G401.6 (cell line): ENCODE data around the gene RIPOR3.
A peak's percentile ranks its signal among the peaks of the same experiment; 100 is the strongest.
"Not testable (repeated sequence)": the region's sequence is repeated elsewhere in the genome, so short reads cannot be mapped to it uniquely, and the experiment has no call there.

Experiments used
- FAIRE-seq: peaks from 2 replicates; lab custom pipeline; 2012; peaks lifted over from hg19 to GRCh38; lab: Jason Lieb, UNC

RIPOR3 gene

DNA sequence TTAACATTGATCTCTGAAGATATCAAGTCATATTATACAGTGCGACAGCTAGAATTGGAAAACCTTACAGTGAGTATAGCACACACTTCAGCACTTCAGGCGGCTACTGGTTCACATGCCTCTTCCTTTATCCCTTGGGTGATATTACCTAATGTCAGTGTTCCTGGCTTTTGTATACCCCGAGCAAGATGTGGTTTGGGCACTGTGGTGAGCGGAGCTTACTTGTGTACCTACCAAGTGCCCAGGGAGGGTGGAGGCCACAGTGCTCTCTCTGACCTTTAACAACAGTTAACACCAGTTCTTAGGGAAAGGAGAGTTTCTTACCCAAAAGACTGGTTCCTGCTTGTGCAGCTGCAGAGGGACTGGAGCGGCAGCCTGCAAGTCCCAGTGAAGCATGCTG lies 116.8 kb downstream of the RIPOR3 start:
- FAIRE-seq: no peak

GRCh38 chr20:50574108-50574507 lies 117.2 kb downstream of the RIPOR3 start:
- no peak for FAIRE-seq

GRCh38 chr20:50572938-50573777 lies 118.2 kb downstream of the RIPOR3 start:
- FAIRE-seq: no peak

DNA sequence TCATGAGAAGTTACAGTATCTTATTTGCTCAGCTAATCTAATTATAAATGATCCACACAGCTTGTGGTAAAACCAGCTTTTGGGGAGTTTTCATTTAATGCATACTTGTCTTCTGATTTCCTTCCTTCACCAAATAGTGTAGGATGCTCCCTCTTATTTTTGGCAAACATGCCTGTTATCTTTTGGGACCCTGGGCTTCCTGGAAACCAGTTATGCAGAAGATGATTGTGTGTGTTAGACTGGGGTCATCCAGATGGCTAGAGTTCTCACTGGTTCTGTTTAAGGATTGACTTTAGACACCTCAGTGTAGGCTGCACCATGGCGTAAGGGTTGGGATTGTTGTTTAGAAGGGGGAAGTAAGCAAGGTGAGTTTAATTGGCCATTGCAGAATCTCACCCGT lies 119.9 kb downstream of the RIPOR3 start:
- no peak for FAIRE-seq

DNA sequence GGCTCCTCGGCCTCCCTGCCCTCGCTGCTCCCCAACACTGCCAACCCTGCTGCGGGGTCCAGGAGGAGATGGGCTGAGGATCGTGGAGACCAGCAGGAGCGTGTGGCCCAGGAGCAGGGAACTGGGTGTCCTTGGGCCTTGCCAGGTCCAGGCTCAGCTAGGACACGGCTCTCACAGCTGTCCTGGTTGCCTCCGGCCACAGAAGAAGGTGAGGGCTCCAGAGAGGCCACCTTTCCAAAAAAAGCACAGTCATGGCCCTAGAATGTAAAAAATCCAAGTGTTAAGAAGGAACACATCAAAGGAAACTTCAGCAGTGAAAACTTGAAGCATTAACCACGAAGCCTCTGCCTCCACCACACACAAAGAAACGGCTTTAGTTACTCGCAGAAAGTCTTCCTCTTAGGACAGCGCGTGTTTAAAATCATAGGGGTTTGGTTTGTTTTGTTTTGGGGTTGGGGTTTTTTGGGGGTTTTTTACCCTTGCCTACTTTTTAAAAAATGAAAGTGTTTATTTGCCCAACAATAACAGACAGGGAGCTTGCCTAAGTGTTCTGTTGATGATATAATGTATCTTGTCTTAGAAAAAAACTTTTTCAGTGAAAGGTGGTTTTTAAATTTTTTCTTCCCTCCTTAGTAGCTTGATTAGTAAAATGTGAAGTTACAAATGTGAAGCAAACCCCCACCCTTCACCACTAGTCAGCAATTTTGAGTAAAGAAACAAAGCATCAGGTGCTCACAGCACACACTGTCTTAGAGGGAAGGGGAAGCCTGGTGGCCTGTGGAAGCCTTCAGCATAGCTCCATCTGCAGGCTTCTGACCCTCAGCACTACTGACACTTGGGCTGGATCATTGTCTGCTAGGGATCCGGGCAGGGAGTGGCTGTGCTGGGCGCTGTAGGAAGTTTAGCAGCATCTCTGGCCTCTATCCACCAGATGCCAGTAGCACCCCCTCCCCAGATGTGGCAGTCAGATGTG lies 121.2 kb downstream of the RIPOR3 start:
- peak; percentile 83 for FAIRE-seq

GRCh38 chr20:50569487-50569863 lies 121.9 kb downstream of the RIPOR3 start:
- not testable (repeated sequence) for FAIRE-seq

GRCh38 chr20:50568549-50568942 lies 122.8 kb downstream of the RIPOR3 start:
- FAIRE-seq: no peak

DNA sequence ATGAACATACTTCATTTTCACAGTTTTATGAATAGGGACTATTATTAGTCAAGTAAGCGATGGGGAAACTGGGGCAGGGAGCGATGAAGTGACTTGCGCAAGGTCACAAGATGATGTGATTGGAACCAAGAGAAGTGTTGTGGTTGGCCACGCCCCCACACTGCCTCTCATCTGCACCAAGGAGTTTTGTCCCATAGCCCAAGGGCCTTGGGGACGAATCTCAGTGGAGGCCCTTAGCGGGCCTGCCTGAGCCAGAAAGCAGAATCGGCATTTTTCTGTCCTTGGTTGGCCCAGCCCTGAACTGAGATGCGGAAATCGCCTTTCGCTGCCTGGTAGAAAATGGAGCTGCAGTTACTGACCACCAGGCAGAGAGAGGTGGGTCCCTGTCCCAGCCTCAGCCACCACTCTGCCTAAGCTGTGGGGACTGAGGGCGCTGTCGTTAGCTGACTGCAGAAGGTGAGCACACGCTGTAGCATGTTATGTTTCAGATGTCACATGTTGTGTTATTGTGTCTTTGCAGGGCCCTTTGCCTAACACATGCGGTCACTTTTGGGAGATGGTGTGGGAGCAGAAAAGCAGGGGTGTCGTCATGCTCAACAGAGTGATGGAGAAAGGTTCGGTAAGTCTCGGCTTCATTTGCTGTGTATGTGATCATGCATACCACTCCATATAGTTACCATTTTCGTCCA lies 123.3 kb downstream of the RIPOR3 start:
- FAIRE-seq: no peak

GRCh38 chr20:50565871-50566270 lies 125.5 kb downstream of the RIPOR3 start:
- no peak for FAIRE-seq

DNA sequence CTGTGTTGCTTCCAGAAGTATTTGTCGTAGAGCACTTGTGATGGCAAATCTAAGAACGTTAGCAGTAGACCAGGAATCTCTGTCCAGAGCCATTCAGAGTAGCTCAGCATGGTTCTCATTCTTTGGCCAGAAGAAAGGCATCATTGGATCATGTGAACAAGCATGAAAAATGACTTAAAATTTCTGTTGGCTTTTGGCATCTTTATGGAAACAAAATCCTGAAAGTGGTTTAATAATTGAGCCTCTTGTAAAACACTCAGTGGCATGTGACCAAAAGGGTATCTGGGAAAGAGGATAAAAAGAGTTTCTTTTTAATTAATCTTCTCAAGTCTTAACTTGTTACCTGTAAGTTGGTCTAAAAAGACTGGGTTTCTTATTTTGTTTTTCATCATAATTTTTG lies 126.0 kb downstream of the RIPOR3 start:
- no peak for FAIRE-seq

DNA sequence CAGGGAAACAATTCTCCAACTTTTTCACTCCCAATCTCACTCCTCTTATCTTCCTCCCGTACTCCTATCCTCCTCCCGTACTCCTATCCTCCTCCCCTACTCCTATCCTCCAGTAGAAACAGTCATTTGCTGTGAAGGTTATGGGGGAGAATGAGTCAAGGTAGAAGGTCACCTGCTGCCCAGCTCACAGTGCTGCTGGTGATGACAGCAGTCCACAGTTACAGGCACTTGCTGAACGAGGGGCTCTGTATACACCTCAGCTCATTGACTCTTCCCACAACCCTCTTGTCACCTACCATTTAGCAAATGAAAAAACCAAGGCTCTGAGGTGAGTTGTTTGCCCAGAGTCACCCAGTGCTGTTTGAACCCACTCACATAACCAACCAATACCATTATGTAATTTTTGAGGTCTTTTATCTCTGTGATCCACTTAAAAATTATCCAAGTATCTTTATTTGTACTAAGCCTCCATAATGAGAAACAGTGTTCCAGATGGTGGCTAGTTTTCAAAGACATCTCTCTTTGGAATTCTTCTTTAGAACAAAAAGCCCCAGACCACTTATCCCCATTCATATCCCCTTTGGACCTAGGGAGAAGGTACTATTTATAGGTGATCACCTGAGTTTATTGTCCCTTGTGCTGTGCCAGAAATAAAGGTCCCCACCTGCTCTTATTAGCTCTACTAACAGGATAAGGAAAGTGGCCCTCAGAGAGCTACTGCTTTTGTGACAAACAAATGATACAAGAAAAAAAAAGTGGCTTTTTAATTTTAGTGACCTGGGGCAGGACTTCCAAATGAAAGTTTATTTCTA lies 128.0 kb downstream of the RIPOR3 start:
- no peak for FAIRE-seq

- no peak for FAIRE-seq
Observed at GRCh38 chr20:50562262-50562701, 129.1 kb downstream of the RIPOR3 start.

GRCh38 chr20:50561379-50562078 lies 129.8 kb downstream of the RIPOR3 start:
- no peak for FAIRE-seq

DNA sequence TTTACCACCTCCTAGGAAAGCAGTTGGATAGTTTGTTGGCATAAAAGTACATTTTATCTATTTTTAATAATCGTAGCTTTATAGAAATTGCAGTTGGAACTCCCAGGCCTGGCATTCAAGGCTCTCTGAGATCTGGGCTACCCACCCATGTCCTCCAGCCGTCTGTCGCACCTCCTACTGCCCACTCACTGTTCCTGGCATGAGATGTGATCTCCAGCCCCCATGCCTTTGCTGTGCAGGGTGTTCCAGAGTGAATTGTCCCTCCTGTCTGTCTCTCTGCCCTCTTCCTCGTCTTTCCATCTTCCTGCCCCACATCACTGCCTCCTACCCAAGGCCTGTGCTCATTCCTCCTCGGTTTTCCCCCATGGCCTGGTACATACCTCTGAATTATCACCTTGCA lies 130.5 kb downstream of the RIPOR3 start:
- FAIRE-seq: no peak

DNA sequence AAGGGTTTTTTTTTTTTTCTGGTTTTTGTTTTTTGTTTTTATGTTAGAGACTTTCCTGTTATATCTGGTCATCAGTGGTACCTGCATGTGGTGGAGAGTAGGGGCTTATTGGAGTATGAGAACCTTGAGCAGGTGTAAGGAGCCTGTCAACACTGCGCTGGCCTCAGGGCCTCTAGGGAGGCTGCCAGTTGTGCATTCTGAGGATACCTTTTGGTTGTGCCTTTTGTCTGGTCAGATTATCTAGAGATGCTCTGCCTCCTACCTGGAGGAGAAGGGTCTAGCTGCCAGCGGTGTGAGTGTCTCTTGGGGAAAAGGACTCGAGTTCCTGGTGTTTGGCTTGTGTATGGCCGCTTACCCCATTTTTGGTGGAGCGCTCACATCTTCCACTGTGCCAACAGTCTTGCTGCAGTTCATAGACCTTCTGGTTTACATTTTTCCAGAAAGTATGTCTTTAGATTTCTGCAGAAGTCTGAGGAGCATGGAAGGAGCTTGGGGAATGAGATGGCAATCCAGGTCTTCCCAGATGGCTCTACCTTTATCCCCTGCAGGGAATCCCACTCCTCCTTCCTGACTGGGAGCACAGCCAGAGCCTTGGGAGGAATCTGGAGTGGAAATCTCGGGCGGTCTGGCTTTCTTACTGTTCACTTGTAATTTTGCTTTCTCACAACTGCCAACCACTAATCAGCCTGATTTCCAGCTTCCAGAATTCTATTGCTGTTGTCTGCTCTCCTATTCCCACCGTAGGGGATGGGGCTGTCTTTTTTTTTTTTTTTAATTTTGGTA lies 131.3 kb downstream of the RIPOR3 start:
- FAIRE-seq: no peak

DNA sequence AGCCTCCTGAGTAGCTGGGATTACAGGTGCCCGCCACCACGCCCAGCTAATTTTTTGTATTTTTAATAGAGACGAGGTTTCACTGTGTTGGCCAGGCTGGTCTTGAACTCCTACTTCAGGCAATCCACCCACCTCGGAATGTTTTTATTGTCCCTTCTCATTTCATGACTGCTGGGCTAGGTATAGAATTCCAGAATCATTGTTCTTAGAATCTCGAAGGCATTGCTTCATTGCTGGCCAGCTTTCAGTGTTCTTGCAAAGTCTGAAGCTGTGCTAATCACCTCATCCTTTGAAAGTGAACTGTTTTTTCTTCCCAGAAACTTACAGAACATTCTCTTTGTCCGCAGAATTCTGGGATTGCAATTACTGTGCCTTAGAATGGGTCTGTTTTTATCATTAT lies 132.2 kb downstream of the RIPOR3 start:
- no peak for FAIRE-seq

- FAIRE-seq: no peak
Observed at GRCh38 chr20:50558483-50558925, 132.8 kb downstream of the RIPOR3 start.

- FAIRE-seq: no peak
Observed at GRCh38 chr20:50557549-50558134, 133.7 kb downstream of the RIPOR3 start.

- no peak for FAIRE-seq
Observed at GRCh38 chr20:50555662-50556061, 135.7 kb downstream of the RIPOR3 start.
